Lower lobe of right lung (tissue), 2 donors: ENCODE data around the gene WWC1. TPM values are rescaled to one million over a fixed set of nuclear protein-coding genes. Genes with fewer than 3 reads are reported as not detected.

ENCODE experiments used
- ATAC-seq, 2 donors: fragments of 200-7000 bp; cut with Tn5 transposase; one replicate each; pipeline ENCODE4 v1.9.1; 2020 to 2022; ENCODE audit warnings: mild to moderate bottlenecking in 2 of 2, moderate library complexity in 2 of 2
- DNase-seq: peaks from one replicate; pipeline ENCODE4 v3.0.0-alpha.2; 2020
- H3K27ac ChIP-seq: fragments of 200-600 bp; one replicate; pipeline ENCODE4 v1.8.0; 2022
- H3K27me3 ChIP-seq: fragments of 200-600 bp; one replicate; pipeline ENCODE4 v1.8.0; 2022; ENCODE audit warnings: low read depth
- H3K36me3 ChIP-seq: fragments of 200-600 bp; one replicate; pipeline ENCODE4 v1.8.0; 2022; ENCODE audit warnings: mild to moderate bottlenecking
- H3K4me1 ChIP-seq: fragments of 200-600 bp; one replicate; pipeline ENCODE4 v1.8.0; 2022
- H3K4me3 ChIP-seq: fragments of 200-600 bp; one replicate; pipeline ENCODE4 v1.8.0; 2022; ENCODE audit warnings: mild to moderate bottlenecking
- H3K9me3 ChIP-seq: fragments of 200-600 bp; one replicate; pipeline ENCODE4 v1.8.0; 2022
- CTCF ChIP-seq: fragments of 200-600 bp; IDR thresholded peaks from one replicate; pipeline ENCODE4 v1.8.0; 2022; ENCODE audit warnings: antibody characterized with exemption, mild to moderate bottlenecking
- intact Hi-C: fragments of 100-400 bp; cut with DNase I; formaldehyde crosslinking; loops from one replicate; pipeline ENCODE4 v1.11.0; 2022
- total RNA-seq: library from RNA; stranded (reverse); fragmentation: NEBNext Ultra II Directional; extraction: Animal tissue kit (Norgen Biotek cat#: 25700); gene quantifications from one replicate; pipeline ENCODE4 v1.2.1, GENCODE V29; 2021
- donor health status: DM: no; HTN: yes; CAD: no; lungs with severe emphysema.

WWC1 gene
- total RNA-seq, 1 donor from 2014 or later: 61.9 TPM

DNA sequence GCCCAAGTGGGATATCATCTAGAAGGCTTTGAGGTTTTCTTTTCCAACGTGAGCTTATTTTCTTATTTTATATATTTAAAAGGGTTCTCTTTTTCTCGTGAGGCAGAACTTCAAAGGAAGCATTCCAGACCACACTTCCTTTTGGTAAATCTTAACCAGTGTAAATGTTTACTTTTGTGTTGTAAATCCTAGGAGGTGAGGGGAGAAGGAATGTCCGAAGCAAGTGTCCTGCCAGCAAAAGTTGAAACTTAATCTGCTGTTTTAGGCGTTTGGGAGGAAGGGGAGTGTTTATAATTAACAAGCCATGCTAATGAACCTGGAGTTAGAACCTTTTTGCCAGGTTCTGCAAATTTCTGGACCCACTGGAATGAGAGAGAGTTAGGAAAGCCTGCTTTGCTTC lies 37.9 kb downstream of the WWC1 start:
- Histone ChIP-seq H3K9me3 (no peaks in the 10 kb centered on the region), H3K27ac (peak overlapping the region; percentile 42), H3K36me3 (no peaks in the 10 kb centered on the region), H3K4me1 (peaks cover 17% of the 10 kb centered on the region), H3K4me3 (no peak overlapping the region), H3K27me3 (no peaks in the 10 kb centered on the region)
- TF ChIP-seq CTCF: no peak
- DNase-seq (no peak), ATAC-seq (peak; percentile 59 to 78)
- intact Hi-C loops: no loop called here

GRCh38 chr5:168332042-168332441 lies 40.6 kb downstream of the WWC1 start:
- H3K9me3 ChIP-seq: no peaks in the 10 kb centered on the region
- H3K27ac ChIP-seq: no peak overlapping the region
- H3K36me3 ChIP-seq: no peaks in the 10 kb centered on the region
- H3K4me3 ChIP-seq: no peak overlapping the region
- H3K4me1 ChIP-seq: peaks cover 22% of the 10 kb centered on the region
- ATAC-seq (no peak), DNase-seq (no peak)
- intact Hi-C loops: no loop called here
- TF ChIP-seq CTCF: no peak
- H3K27me3 ChIP-seq: no peaks in the 10 kb centered on the region

DNA sequence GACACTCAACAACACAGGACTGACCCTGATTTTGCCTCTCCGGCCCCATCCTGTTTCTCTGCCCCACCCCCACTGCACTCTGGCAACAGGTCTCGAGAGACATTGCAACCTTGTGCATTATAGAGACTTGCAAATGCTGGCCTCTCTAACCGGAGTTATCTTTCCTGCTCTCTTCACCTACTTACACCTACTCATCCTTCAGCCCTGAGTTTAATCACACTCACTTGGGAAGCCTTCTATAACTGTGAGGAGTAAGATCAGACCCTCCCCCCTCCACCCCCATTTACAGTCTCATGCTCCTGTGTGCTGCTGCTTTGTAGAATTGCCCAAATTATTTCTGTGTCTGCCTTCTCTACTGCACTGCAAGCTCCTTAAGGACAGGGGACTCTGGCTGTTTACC lies 42.8 kb downstream of the WWC1 start:
- TF ChIP-seq CTCF: no peak
- Histone ChIP-seq H3K27me3 (no peaks in the 10 kb centered on the region), H3K4me3 (no peak overlapping the region), H3K9me3 (no peaks in the 10 kb centered on the region), H3K27ac (no peak overlapping the region), H3K36me3 (no peaks in the 10 kb centered on the region), H3K4me1 (peaks cover 18% of the 10 kb centered on the region)
- intact Hi-C loops: no loop called here
- DNase-seq (no peak), ATAC-seq (no peak)

DNA sequence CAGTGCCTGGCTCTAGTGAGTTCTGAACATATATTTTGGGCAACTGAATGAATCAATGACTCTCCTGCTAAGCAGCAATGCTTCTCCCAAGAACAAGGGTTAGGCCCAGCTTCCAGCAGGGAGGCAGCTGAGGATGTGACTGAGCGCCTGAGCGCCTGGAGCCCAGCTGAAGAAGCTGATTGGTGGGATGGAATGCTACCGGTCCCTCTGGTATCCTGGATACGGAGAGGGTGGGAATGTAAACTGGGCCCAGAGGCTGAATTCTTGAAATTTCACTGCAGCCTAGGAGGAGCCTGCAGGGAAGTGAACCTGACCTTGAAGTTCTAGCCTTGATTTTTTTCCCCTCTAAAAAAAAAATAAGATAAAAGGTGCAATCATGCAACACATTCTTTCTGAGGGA lies 43.2 kb downstream of the WWC1 start:
- H3K9me3 ChIP-seq: no peaks in the 10 kb centered on the region
- intact Hi-C loops: no loop called here
- no peaks in the 10 kb centered on the region for H3K36me3 ChIP-seq
- no peak for TF ChIP-seq CTCF
- no peaks in the 10 kb centered on the region for H3K27me3 ChIP-seq
- DNase-seq (no peak), ATAC-seq (peak; percentile 84 to 91)
- H3K27ac ChIP-seq: no peak overlapping the region
- H3K4me1 ChIP-seq: peaks cover 14% of the 10 kb centered on the region
- H3K4me3 ChIP-seq: no peak overlapping the region

- TF ChIP-seq CTCF: no peak
- Histone ChIP-seq H3K4me3 (no peak overlapping the region), H3K36me3 (no peaks in the 10 kb centered on the region), H3K27me3 (no peaks in the 10 kb centered on the region), H3K4me1 (peaks cover 10% of the 10 kb centered on the region), H3K27ac (no peak overlapping the region), H3K9me3 (no peaks in the 10 kb centered on the region)
- no peak for DNase-seq
- no peak for ATAC-seq
- intact Hi-C loops: no loop called here
Observed at GRCh38 chr5:168337361-168337760, 45.9 kb downstream of the WWC1 start.
